ENCODE results near the gene CYTIP.

- TF ChIP-seq CTCF (IDR thresholded peaks at IDR 0.05; ENCODE audit: insufficient read depth, low read length, poor library complexity, severe bottlenecking) (no peak), EZH2phosphoT487 (conservative IDR thresholded peaks at IDR 0.05; ENCODE audit: low read length) (no peak)
These were observed 30.4 kb downstream of the CYTIP start for GRCh38 chr2:157413326-157414035.
